Epithelial cell of esophagus (primary cell): Measurements from ENCODE around the gene PPP1CA.

Experiments
- DNase-seq: peaks from one replicate; pipeline ENCODE4 v3.0.0; 2010; ENCODE audit warnings: low read depth
- H3K4me3 ChIP-seq: 2 replicates; pipeline ENCODE4 v1.5.1; 2011; ENCODE audit warnings: mild to moderate bottlenecking, low read length, control low read depth
- CTCF ChIP-seq: IDR thresholded peaks from 2 replicates; pipeline ENCODE4 v1.5.1; 2011; ENCODE audit warnings: low read depth, mild to moderate bottlenecking, low read length, control low read depth, inconsistent platforms; ENCODE audit not compliant: insufficient read depth; ENCODE audit errors: missing control alignments

PPP1CA gene

GRCh38 chr11:67369275-67369674 is 32.4 kb downstream of the PPP1CA start:
- no peak for DNase-seq
- TF ChIP-seq CTCF: no peak
- no peak overlapping the region for H3K4me3 ChIP-seq

DNA sequence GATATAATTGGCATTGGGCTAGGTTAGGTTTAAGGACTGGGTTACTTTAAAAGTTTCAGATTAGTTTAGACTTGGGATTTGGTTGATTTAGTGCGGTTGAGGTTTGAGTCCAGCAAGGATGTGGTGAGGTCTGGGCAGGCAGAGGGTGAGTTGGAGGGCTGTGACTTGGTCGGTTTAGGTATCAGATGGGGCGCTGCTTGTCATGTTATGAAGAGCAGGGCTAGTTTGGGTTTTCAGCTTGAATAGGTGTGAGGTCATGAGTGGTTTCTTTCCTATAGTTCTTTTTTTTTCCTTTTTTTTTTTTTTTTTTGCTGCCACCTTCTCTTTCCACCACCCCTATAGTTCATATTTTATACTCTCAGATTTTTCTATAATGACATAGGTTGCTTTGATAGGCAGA is 33.0 kb downstream of the PPP1CA start:
- no peak overlapping the region for H3K4me3 ChIP-seq
- TF ChIP-seq CTCF: no peak
- DNase-seq: no peak

- no peak overlapping the region for H3K4me3 ChIP-seq
- TF ChIP-seq CTCF: no peak
Observed at GRCh38 chr11:67367761-67368227, 33.9 kb downstream of the PPP1CA start.

GRCh38 chr11:67366961-67367760 is 34.5 kb downstream of the PPP1CA start:
- no peak for TF ChIP-seq CTCF
- no peak overlapping the region for H3K4me3 ChIP-seq

More at GRCh38 chr11:67367761-67368227, 33.9 kb downstream of the PPP1CA start:
- no peak for DNase-seq

GRCh38 chr11:67366546-67366945 is 35.1 kb downstream of the PPP1CA start:
- no peak for TF ChIP-seq CTCF
- no peak overlapping the region for H3K4me3 ChIP-seq
- DNase-seq: no peak

More at GRCh38 chr11:67366961-67367760, 34.5 kb downstream of the PPP1CA start:
- peak; percentile 45 for DNase-seq

GRCh38 chr11:67365736-67366444 is 35.8 kb downstream of the PPP1CA start:
- TF ChIP-seq CTCF: no peak
- DNase-seq: no peak
- H3K4me3 ChIP-seq: no peak overlapping the region
